Activated naive CD4-positive, alpha-beta T cell treated with anti-CD3 and anti-CD28 coated beads, Interleukin-2, amount 50 U/mL, for 24 hours (primary cell): ENCODE data around the gene HOXC11.

Experiments
- H3K27ac Mint-ChIP-seq: one replicate; pipeline ENCODE4 v1.8.0; 2021; ENCODE audit warnings: mild to moderate bottlenecking, mixed read lengths
- H3K27me3 Mint-ChIP-seq: one replicate; pipeline ENCODE4 v1.8.0; 2021; ENCODE audit warnings: mixed read lengths
- H3K36me3 Mint-ChIP-seq: one replicate; pipeline ENCODE4 v1.8.0; 2021; ENCODE audit warnings: mixed read lengths
- H3K4me1 Mint-ChIP-seq: one replicate; pipeline ENCODE4 v1.8.0; 2021; ENCODE audit warnings: mixed read lengths
- H3K4me3 Mint-ChIP-seq: one replicate; pipeline ENCODE4 v1.8.0; 2021; ENCODE audit warnings: mild to moderate bottlenecking, mixed read lengths
- H3K9me3 Mint-ChIP-seq: one replicate; pipeline ENCODE4 v1.8.0; 2021; ENCODE audit warnings: mixed read lengths

The HOXC11 gene

DNA sequence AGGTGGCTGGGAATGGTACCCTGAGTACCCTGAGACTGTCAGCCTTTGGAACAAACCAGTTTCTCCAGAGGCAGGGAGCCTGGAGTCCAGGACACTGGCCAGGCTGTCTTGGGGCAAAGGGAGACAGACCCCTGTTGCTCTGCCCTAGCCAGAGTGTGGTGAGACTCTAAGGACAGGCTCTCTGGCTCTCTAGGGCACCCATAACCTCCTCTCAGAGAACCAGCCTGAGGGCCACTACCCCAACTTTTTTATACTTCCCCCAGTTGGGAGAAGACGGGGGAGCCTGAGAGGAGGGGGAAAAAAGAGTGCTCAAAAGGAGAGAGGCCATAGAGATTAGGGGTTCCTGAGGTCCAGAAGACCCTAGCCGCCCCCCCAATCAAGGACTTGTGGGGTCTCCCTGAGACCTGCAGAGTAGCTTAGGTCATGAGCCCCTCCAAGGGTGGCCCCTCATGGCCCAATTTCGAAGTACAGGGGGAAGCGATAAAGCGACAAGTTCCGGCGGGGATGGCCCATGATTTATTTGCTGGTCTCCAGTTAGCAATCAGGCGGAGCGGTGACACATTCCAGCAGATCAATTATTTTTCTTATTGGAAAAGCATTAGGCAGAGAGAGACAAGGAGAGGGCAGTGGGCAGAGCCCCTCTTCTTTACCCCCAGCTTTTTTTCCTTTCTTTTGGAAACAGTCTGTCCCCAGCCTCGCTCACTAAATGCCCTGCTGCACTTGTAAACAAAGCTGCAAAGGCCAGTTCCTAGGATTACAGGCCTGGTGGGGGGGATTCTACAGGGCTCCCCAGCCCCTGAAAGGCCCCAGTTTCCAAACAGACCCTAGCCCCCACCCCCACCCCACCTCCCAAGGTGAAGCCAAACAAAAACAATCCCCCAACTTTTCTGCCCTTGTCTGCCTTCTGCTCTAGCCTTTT is 37.4 kb downstream of the HOXC11 start:
- Mint-ChIP-seq H3K27me3 (peaks cover 73% of the 10 kb centered on the region), H3K4me3 (peak overlapping the region; percentile 53), H3K9me3 (no peaks in the 10 kb centered on the region), H3K36me3 (no peaks in the 10 kb centered on the region), H3K4me1 (peaks cover 46% of the 10 kb centered on the region), H3K27ac (no peak overlapping the region)

GRCh38 chr12:54010972-54011664 is 38.2 kb downstream of the HOXC11 start:
- no peak overlapping the region for H3K27ac Mint-ChIP-seq
- H3K4me1 Mint-ChIP-seq: peaks cover 38% of the 10 kb centered on the region
- H3K27me3 Mint-ChIP-seq: peaks cover 70% of the 10 kb centered on the region
- H3K4me3 Mint-ChIP-seq: peak overlapping the region; percentile 15
- no peaks in the 10 kb centered on the region for H3K9me3 Mint-ChIP-seq
- no peaks in the 10 kb centered on the region for H3K36me3 Mint-ChIP-seq

DNA sequence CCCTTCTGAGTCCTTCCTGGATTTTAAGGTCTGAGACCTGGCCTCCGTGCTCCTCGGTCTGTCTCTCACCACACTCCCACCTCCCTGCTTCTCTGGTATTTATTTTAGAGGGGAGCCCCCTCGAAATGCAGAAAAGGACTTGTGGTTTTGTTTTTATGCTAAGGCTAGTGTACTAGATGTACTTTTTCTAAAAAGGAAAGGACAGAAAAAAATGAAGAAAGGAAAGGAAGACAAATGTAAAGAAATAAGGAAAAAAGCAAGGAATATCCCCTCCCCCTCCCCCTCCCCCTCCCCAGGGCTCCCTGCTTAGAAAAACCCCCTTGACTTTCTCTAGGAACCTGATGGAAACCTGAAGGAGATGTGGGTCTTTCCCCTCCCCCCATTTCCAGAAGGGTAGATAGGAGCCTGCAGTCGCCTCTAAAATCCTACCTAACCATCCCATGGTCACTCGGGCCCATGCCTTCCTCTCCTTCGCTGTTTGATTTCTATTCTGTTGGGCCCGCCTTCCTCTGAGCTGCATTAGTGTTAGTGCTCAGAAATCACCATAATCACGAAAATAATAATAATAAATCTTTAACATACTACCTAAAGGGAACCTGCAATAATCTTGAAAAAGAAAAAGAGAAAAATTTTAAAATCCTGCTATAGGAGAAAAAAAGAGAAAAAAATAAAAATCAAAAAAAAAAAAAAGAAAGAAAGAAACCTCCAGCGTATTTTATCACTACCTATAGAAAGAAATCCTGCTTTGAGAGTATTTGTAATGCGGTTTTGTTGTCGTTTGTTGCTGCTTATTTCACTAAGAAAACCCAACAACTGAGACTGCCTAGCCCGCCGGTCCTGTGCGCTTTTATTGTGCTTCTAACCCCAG is 39.0 kb downstream of the HOXC11 start:
- Mint-ChIP-seq H3K27ac (peak overlapping the region; percentile 76), H3K36me3 (no peaks in the 10 kb centered on the region), H3K4me3 (no peak overlapping the region), H3K27me3 (peaks cover 64% of the 10 kb centered on the region), H3K4me1 (peaks cover 35% of the 10 kb centered on the region), H3K9me3 (no peaks in the 10 kb centered on the region)

DNA sequence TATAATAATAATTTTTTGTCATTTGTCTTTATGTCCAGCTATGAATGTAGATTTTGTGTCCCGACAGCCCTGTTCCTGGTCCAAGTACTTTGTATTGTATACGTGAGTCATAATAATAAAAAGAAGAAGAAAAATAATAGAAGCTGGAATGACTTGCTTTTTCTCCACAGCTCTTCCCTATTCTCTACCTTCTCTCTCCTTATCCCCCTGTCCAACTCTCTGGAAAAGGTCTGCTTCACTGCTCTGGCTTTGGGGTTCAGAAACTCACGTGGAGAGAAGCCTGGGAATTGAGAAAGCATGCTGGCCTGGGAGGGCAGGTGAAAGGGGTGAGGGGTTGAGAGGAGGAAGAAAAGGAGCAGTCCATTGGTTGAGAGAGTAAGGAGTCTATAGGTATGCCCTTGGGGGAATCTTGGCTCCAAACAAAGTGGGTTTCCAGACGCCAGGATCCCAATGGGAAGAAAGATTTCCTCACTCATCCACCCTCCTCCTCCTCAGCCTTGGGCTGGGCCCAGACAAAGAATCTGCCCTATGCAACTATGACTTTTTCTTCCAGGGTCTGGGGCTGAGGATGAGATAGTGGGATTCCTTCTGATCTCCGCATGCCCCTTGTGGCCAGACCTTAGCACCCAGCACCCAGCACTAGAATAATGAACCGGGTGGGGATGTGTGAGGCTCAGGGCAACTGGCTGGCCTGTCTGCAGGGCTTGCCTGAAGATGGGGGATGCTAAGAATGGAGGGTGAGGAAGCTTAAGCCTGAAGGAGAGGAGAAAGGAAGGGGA is 39.9 kb downstream of the HOXC11 start:
- H3K4me1 Mint-ChIP-seq: peaks cover 38% of the 10 kb centered on the region
- no peaks in the 10 kb centered on the region for H3K36me3 Mint-ChIP-seq
- no peaks in the 10 kb centered on the region for H3K9me3 Mint-ChIP-seq
- no peak overlapping the region for H3K27ac Mint-ChIP-seq
- H3K4me3 Mint-ChIP-seq: no peak overlapping the region
- H3K27me3 Mint-ChIP-seq: peaks cover 62% of the 10 kb centered on the region

- H3K27ac Mint-ChIP-seq: no peak overlapping the region
- peaks cover 37% of the 10 kb centered on the region for H3K4me1 Mint-ChIP-seq
- H3K4me3 Mint-ChIP-seq: no peak overlapping the region
- H3K27me3 Mint-ChIP-seq: peaks cover 57% of the 10 kb centered on the region
- no peaks in the 10 kb centered on the region for H3K36me3 Mint-ChIP-seq
- H3K9me3 Mint-ChIP-seq: no peaks in the 10 kb centered on the region
Observed at GRCh38 chr12:54014377-54015017, 41.6 kb downstream of the HOXC11 start.

- H3K27me3 Mint-ChIP-seq: peaks cover 57% of the 10 kb centered on the region
- H3K4me3 Mint-ChIP-seq: no peak overlapping the region
- H3K9me3 Mint-ChIP-seq: no peaks in the 10 kb centered on the region
- peaks cover 1% of the 10 kb centered on the region for H3K36me3 Mint-ChIP-seq
- H3K4me1 Mint-ChIP-seq: peaks cover 36% of the 10 kb centered on the region
- H3K27ac Mint-ChIP-seq: no peak overlapping the region
Observed at GRCh38 chr12:54015018-54015931, 42.3 kb downstream of the HOXC11 start.

GRCh38 chr12:54016051-54016450 is 43.1 kb downstream of the HOXC11 start:
- peaks cover 1% of the 10 kb centered on the region for H3K36me3 Mint-ChIP-seq
- peaks cover 34% of the 10 kb centered on the region for H3K4me1 Mint-ChIP-seq
- H3K9me3 Mint-ChIP-seq: no peaks in the 10 kb centered on the region
- no peak overlapping the region for H3K27ac Mint-ChIP-seq
- peaks cover 52% of the 10 kb centered on the region for H3K27me3 Mint-ChIP-seq
- no peak overlapping the region for H3K4me3 Mint-ChIP-seq

GRCh38 chr12:54016478-54016964 is 43.6 kb downstream of the HOXC11 start:
- Mint-ChIP-seq H3K27ac (no peak overlapping the region), H3K36me3 (peaks cover 1% of the 10 kb centered on the region), H3K9me3 (no peaks in the 10 kb centered on the region), H3K4me1 (peaks cover 29% of the 10 kb centered on the region), H3K4me3 (no peak overlapping the region), H3K27me3 (peaks cover 52% of the 10 kb centered on the region)

- peaks cover 54% of the 10 kb centered on the region for H3K27me3 Mint-ChIP-seq
- peak overlapping the region; percentile 17 for H3K27ac Mint-ChIP-seq
- H3K9me3 Mint-ChIP-seq: no peaks in the 10 kb centered on the region
- peak overlapping the region; percentile 77 for H3K4me3 Mint-ChIP-seq
- peaks cover 1% of the 10 kb centered on the region for H3K36me3 Mint-ChIP-seq
- H3K4me1 Mint-ChIP-seq: peaks cover 26% of the 10 kb centered on the region
Observed at GRCh38 chr12:54017027-54017788, 44.3 kb downstream of the HOXC11 start.

- no peaks in the 10 kb centered on the region for H3K9me3 Mint-ChIP-seq
- peaks cover 1% of the 10 kb centered on the region for H3K36me3 Mint-ChIP-seq
- peak overlapping the region; percentile 17 for H3K27ac Mint-ChIP-seq
- H3K4me1 Mint-ChIP-seq: peaks cover 26% of the 10 kb centered on the region
- H3K4me3 Mint-ChIP-seq: peak overlapping the region; percentile 77
- H3K27me3 Mint-ChIP-seq: peaks cover 53% of the 10 kb centered on the region
Observed at GRCh38 chr12:54017878-54018467, 45.0 kb downstream of the HOXC11 start.

GRCh38 chr12:54018468-54018984 is 45.6 kb downstream of the HOXC11 start:
- H3K4me1 Mint-ChIP-seq: peaks cover 26% of the 10 kb centered on the region
- H3K9me3 Mint-ChIP-seq: no peaks in the 10 kb centered on the region
- H3K4me3 Mint-ChIP-seq: peak overlapping the region; percentile 77
- no peak overlapping the region for H3K27ac Mint-ChIP-seq
- peaks cover 54% of the 10 kb centered on the region for H3K27me3 Mint-ChIP-seq
- H3K36me3 Mint-ChIP-seq: peaks cover 1% of the 10 kb centered on the region

GRCh38 chr12:54019091-54019811 is 46.3 kb downstream of the HOXC11 start:
- Mint-ChIP-seq H3K4me1 (peaks cover 26% of the 10 kb centered on the region), H3K4me3 (no peak overlapping the region), H3K36me3 (peaks cover 1% of the 10 kb centered on the region), H3K27ac (no peak overlapping the region), H3K9me3 (no peaks in the 10 kb centered on the region), H3K27me3 (peaks cover 58% of the 10 kb centered on the region)
